Heart left ventricle (tissue), 16 donors: Measurements from ENCODE around the gene PFKFB4. TPM values are rescaled to one million over a fixed set of nuclear protein-coding genes. Genes with fewer than 3 reads are reported as not detected.

ENCODE experiments used
- ATAC-seq, 4 donors: fragments of 200-7000 bp; cut with Tn5 transposase; one replicate each; pipeline ENCODE4 v1.9.1; 2020 to 2022; ENCODE audit warnings: moderate library complexity in 4 of 4, mild to moderate bottlenecking in 3 of 4, moderate number of reproducible peaks in 1 of 4
- DNase-seq, 5 donors: peaks; one replicate each; pipeline ENCODE4 v3.0.0-alpha.2; 2020
- H3K27ac ChIP-seq, 12 donors: fragments of 200-600 bp; sonication (generic) in 4 of 12; one replicate each; pipeline versions ENCODE4 v1.5.0 to v1.8.0; 2016 to 2022; ENCODE audit warnings: mild to moderate bottlenecking in 2 of 12
- H3K27me3 ChIP-seq, 9 donors: fragments of 200-600 bp; sonication (generic) in 2 of 9; one replicate each; pipeline versions ENCODE4 v1.5.1 to v1.8.0; 2016 to 2022; ENCODE audit warnings: mild to moderate bottlenecking in 3 of 9
- H3K36me3 ChIP-seq, 9 donors: fragments of 200-600 bp; sonication (generic) in 2 of 9; one replicate each; pipeline versions ENCODE4 v1.5.0 to v1.8.0; 2018 to 2022; ENCODE audit warnings: mild to moderate bottlenecking in 2 of 9
- H3K4me1 ChIP-seq, 12 donors: fragments of 200-600 bp; sonication (generic) in 4 of 12; one replicate each; pipeline versions ENCODE4 v1.5.0 to v1.8.0; 2016 to 2022; ENCODE audit warnings: mild to moderate bottlenecking in 3 of 12
- H3K4me3 ChIP-seq, 12 donors: fragments of 200-600 bp; sonication (generic) in 4 of 12; one replicate each; pipeline versions ENCODE4 v1.5.0 to v1.8.0; 2017 to 2022; ENCODE audit warnings: mild to moderate bottlenecking in 9 of 12, moderate library complexity in 4 of 12
- H3K9me3 ChIP-seq, 12 donors: fragments of 200-600 bp; sonication (generic) in 4 of 12; one replicate each; pipeline versions ENCODE4 v1.5.0 to v1.8.0; 2016 to 2022; ENCODE audit warnings: mild to moderate bottlenecking in 1 of 12
- POLR2A ChIP-seq, 2 donors: fragments of 450-650 bp; IDR thresholded peaks; one replicate each; pipeline ENCODE4 v1.6.1; 2017; ENCODE audit warnings: antibody characterized with exemption in 2 of 2, mild to moderate bottlenecking in 2 of 2, moderate library complexity in 2 of 2
- WGBS, 4 donors: extraction: QIAGEN DNeasy Blood & Tissue Kit in 2 of 4; methylation state at CpG; one replicate each; pipeline versions ENCODE4 v1.1.5 to v1.1.7; 2013 to 2018; 5-methylcytosine and 5-hydroxymethylcytosine counted together
- intact Hi-C, 10 donors: fragments of 100-400 bp; cut with DNase I; formaldehyde crosslinking; loops; one replicate each; pipeline versions ENCODE4 v1.11.1 to v1.14.2; 2022
- microRNA counts, 2 donors: library from miRNA; unstranded; fragments of <30 nt; microRNA quantifications; one replicate each; lab custom pipeline; 2016
- microRNA-seq, 4 donors: library from miRNA; unstranded; fragments of <30 nt; microRNA quantifications; one replicate each; pipeline versions ENCODE4 to v1.2.0, GENCODE V29; 2017 to 2020
- polyA plus RNA-seq, 2 donors: library from polyadenylated mRNA; stranded (reverse); fragments of 200-250 nt; gene quantifications; one replicate each; pipeline ENCODE4 v1.2.3, GENCODE V29; 2013
- total RNA-seq, 9 donors: library from RNA; depleted of rRNA in 2 of 9; stranded (reverse); fragments of >200 nt in 2 of 9; fragmentation: NEBNext Ultra II Directional in 3 of 9; extraction: Animal tissue kit (Norgen Biotek cat#: 25700) in 3 of 9; gene quantifications; one replicate each; pipeline versions ENCODE4 v1.1.0 to v1.2.4, GENCODE V29; 2016 to 2023
- TF ChIP-seq, protein P1 (sequence below), 12 donors: fragments of 200-600 bp; sonication (generic) in 4 of 12; IDR thresholded peaks; one replicate each; pipeline versions ENCODE4 v1.5.0 to v1.8.0; 2018 to 2022; ENCODE audit warnings: antibody characterized with exemption in 12 of 12, mild to moderate bottlenecking in 5 of 12
- donor health status: ischemic (EF 13 %, LVEDD 7.1; RV severe dilation, severe dysfunction).
- donor health status: healthy with polysubstance abuse.
- donor health status: DM: no; HTN: yes; CAD: no.
- donor health status: DM: no; HTN: no; CAD: no.
- donor health status: ischemic (EF 25% LVEDD 6.9; RV normal size, moderate dysfunction).
- donor health status: ischemic (EF 25% LVEDD 5.7; RV mildly dilated, moderate dysfunction).
- donor health status: healthy.
- donor health status: DM: yes; HTN: yes; CAD: no.
- donor health status: ischemic (EF 35%, LVEDD 5.7; RV mildly dilated, moderate dysfunction).
- donor health status: nonischemic (EF 11% LVEDD 7.7; RV severe dilation, severe dysfunction).
- donor health status: DM: yes; HTN: yes; CAD: no.
- donor health status: PGD.
- donor health status: ischemic (EF 29% LVEDD 5.4; RV normal size, mild dysfunction).
- donor health status: nonischemic (EF 23%, LVEDD 6.1; RV moderate dilation, normal function).

PFKFB4 gene
- total and polyA plus RNA-seq, 11 donors, result 0.44 to 9.1 (median 1.2) TPM

DNA sequence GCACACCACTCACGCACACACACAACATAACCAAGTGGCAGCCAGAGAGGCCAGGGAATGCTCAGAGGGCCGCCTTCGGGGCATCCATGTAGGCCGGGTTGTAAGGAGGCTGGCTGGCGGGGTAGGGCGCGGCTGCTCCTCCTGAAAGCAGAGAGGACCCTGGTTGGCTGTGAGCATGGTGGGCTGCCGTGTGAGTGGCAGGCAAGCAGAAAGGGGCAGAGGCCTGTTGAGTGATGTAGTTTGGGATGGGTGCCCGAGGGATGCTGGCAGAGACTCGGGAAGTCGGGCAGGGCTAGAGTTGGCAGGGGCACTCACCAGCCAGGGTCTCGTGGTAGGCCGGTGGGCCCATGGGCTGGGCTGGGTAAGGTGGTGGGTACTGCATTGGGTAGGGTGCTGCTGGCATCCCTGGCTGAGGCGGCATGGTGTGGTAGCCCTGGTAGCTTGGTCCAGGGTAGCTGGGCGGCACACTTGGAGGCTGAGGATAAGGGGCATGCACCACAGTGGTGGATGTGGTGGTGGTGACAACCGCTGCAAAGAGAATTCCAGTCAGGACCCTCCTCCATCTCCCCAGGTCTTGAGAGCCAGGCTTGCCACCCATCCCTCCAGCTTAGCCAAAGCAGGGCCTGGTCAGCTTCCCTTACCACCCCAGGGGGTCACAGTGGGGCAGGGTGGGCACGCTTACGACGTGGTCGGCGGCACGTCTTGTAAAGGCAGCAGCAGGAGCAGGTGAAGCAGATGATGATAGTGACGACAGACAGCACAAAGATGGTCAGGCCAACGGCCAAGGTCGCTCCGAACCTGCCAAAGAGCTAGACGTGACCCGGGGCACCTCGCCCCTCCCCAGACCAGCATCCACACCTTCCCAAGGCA, 87.3 kb downstream of the PFKFB4 start:
- peaks cover 0 to 45% (median 19%) of the 10 kb centered on the region in 9 donors for H3K36me3 ChIP-seq
- peak overlapping the region in 1 of 12 donors; percentile 11 for H3K4me3 ChIP-seq
- DNase-seq (no peak), ATAC-seq (no peak)
- WGBS, 4 donors, result 78 to 85% (median 79%) methylated on average over 20 to 29 of the region's 29 CpGs
- intact Hi-C loops, result loop anchor here in 6 of 10 donors (5.0 to 10.0 kb wide), 3 partner anchors 33 to 166 kb away; partner anchors contain the start of genes SHISA5 (in 4 of the 6) and SLC26A6 (in 1 of the 6)
- peaks cover 17 to 90% (median 78%) of the 10 kb centered on the region in 12 donors for H3K4me1 ChIP-seq
- TF ChIP-seq POLR2A (IDR thresholded peaks at IDR 0.05), result no peak
- TF ChIP-seq, protein P1, sequence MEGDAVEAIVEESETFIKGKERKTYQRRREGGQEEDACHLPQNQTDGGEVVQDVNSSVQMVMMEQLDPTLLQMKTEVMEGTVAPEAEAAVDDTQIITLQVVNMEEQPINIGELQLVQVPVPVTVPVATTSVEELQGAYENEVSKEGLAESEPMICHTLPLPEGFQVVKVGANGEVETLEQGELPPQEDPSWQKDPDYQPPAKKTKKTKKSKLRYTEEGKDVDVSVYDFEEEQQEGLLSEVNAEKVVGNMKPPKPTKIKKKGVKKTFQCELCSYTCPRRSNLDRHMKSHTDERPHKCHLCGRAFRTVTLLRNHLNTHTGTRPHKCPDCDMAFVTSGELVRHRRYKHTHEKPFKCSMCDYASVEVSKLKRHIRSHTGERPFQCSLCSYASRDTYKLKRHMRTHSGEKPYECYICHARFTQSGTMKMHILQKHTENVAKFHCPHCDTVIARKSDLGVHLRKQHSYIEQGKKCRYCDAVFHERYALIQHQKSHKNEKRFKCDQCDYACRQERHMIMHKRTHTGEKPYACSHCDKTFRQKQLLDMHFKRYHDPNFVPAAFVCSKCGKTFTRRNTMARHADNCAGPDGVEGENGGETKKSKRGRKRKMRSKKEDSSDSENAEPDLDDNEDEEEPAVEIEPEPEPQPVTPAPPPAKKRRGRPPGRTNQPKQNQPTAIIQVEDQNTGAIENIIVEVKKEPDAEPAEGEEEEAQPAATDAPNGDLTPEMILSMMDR (IDR thresholded peaks at IDR 0.05), result no peak
- no peaks in the 10 kb centered on the region for H3K27me3 ChIP-seq
- H3K27ac ChIP-seq, result peak overlapping the region in 9 of 12 donors; percentile 9 to 100 (median 92)
- no peaks in the 10 kb centered on the region for H3K9me3 ChIP-seq

DNA sequence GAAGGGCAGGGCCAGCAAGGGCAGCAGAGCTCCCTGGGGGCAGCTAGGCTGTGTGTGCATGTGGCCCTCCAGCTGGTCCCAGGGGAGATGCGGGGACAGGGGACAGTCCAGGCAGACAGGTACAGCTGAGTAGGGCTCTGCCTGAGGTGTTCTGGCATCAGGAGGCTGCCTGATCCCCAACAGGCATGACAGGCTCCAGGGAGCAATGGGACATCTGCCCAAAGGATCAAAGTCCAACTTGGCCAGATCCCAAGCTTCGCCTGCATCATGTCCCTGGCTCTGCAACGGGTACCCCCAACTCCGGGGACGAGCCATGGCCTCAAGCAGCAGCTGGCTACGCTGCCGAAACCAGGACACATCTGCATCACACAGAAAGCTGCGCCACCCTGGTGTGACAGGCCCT, 88.3 kb downstream of the PFKFB4 start:
- intact Hi-C loops, result loop anchor here in 6 of 10 donors (5.0 to 10.0 kb wide), 3 partner anchors 34 to 166 kb away; partner anchors contain the start of genes SHISA5 (in 4 of the 6) and SLC26A6 (in 1 of the 6)
- peaks cover 0 to 45% (median 19%) of the 10 kb centered on the region in 9 donors for H3K36me3 ChIP-seq
- no peaks in the 10 kb centered on the region for H3K9me3 ChIP-seq
- WGBS, 4 donors, result 44 to 71% (median 61%) methylated on average over 3 to 8 of the region's 8 CpGs
- no peak for DNase-seq
- H3K27ac ChIP-seq, result peak overlapping the region in 11 of 12 donors; percentile 44 to 100 (median 99)
- peak overlapping the region in 3 of 12 donors; percentile 6 to 71 (median 64) for H3K4me3 ChIP-seq
- TF ChIP-seq, protein P1 (IDR thresholded peaks at IDR 0.05), result no peak
- TF ChIP-seq POLR2A (IDR thresholded peaks at IDR 0.05), result no peak
- no peak for ATAC-seq
- no peaks in the 10 kb centered on the region for H3K27me3 ChIP-seq
- H3K4me1 ChIP-seq, result peaks cover 17 to 82% (median 74%) of the 10 kb centered on the region in 12 donors

MicroRNAs encoded within 50 kb of the gene (microRNA counts, 767-probe panel; counts per million panel counts)
- microRNA hsa-miR-711 (lab: Ali Mortazavi, UCI), result 0 to 71.6 counts per million in 2 donors

Small RNAs within 50 kb of the gene (microRNA-seq; reads per million reads assigned to microRNA genes)
- 0 to 0.26 (median 0) reads per million in 4 donors for gene MIR6823
- gene MIR711, result 0 reads per million in 4 donors

Other genes starting within 250 kb of the PFKFB4 start
- not detected for gene SPINK8, start 223.1 kb downstream of the PFKFB4 start, total RNA-seq
- not detected for gene SPINK8, start 223.1 kb downstream of the PFKFB4 start, polyA plus RNA-seq
- not detected for gene FBXW12, start 184.6 kb downstream of the PFKFB4 start, total RNA-seq
- not detected for gene FBXW12, start 184.6 kb downstream of the PFKFB4 start, polyA plus RNA-seq
- 10 to 100 TPM; 28.0 to 71.8 (median 46.4) TPM for gene PLXNB1, start 126.7 kb downstream of the PFKFB4 start, total RNA-seq
- 10 to 100 TPM; 31.8 to 64.6 TPM for gene PLXNB1, start 126.7 kb downstream of the PFKFB4 start, polyA plus RNA-seq
- 10 to 100 TPM in 6 of 9 donors, 1 to 10 TPM in 3; 8.2 to 14.8 (median 11.6) TPM for gene CCDC51, start 116.7 kb downstream of the PFKFB4 start, total RNA-seq
- gene CCDC51, start 116.7 kb downstream of the PFKFB4 start, polyA plus RNA-seq, result 10 to 100 TPM in 1 of 2 donors, 1 to 10 TPM in 1; 9.3 to 13.5 TPM
- gene TMA7, start 116.5 kb downstream of the PFKFB4 start, total RNA-seq, result 100 to 1,000 TPM; 177 to 284 (median 198) TPM
- 100 to 1,000 TPM; 289 to 733 TPM for gene TMA7, start 116.5 kb downstream of the PFKFB4 start, polyA plus RNA-seq
- gene ATRIP, start 110.1 kb downstream of the PFKFB4 start, total RNA-seq, result 1 to 10 TPM; 2.1 to 5.0 (median 3.6) TPM
- 1 to 10 TPM; 2.6 to 5.1 TPM for gene ATRIP, start 110.1 kb downstream of the PFKFB4 start, polyA plus RNA-seq
- gene SHISA5, start 52.6 kb downstream of the PFKFB4 start, total RNA-seq, result 100 to 1,000 TPM in 2 of 9 donors, 10 to 100 TPM in 7; 38.6 to 124 (median 54.6) TPM
- 10 to 100 TPM; 25.8 to 68.5 TPM for gene SHISA5, start 52.6 kb downstream of the PFKFB4 start, polyA plus RNA-seq
- under 1 TPM in 5 of 9 donors, not detected in 4; 0.23 to 0.35 (median 0.25) TPM for gene UCN2, start 7.0 kb upstream of the PFKFB4 start, total RNA-seq
- under 1 TPM; 0.11 to 0.15 TPM for gene UCN2, start 7.0 kb upstream of the PFKFB4 start, polyA plus RNA-seq
- 10 to 100 TPM in 6 of 9 donors, 1 to 10 TPM in 3; 2.4 to 25.2 (median 11.5) TPM for gene COL7A1, start 38.5 kb upstream of the PFKFB4 start, total RNA-seq
- 10 to 100 TPM in 1 of 2 donors, 1 to 10 TPM in 1; 4.8 to 18.5 TPM for gene COL7A1, start 38.5 kb upstream of the PFKFB4 start, polyA plus RNA-seq
- 1,000 to 10,000 TPM in 5 of 9 donors, 100 to 1,000 TPM in 4; 580 to 2,191 (median 1,008) TPM for gene UQCRC1, start 52.8 kb upstream of the PFKFB4 start, total RNA-seq
- gene UQCRC1, start 52.8 kb upstream of the PFKFB4 start, polyA plus RNA-seq, result 1,000 to 10,000 TPM in 1 of 2 donors, 100 to 1,000 TPM in 1; 802 to 1,337 TPM
- gene TMEM89, start 65.0 kb upstream of the PFKFB4 start, total RNA-seq, result not detected
- gene TMEM89, start 65.0 kb upstream of the PFKFB4 start, polyA plus RNA-seq, result not detected
- 10 to 100 TPM in 3 of 9 donors, 1 to 10 TPM in 6; 6.7 to 14.6 (median 9.2) TPM for gene SLC26A6, start 78.7 kb upstream of the PFKFB4 start, total RNA-seq
- 10 to 100 TPM; 10.0 to 12.9 TPM for gene SLC26A6, start 78.7 kb upstream of the PFKFB4 start, polyA plus RNA-seq
- under 1 TPM; 0.10 to 0.36 (median 0.19) TPM for gene CELSR3, start 106.1 kb upstream of the PFKFB4 start, total RNA-seq
- under 1 TPM; 0.18 to 0.23 TPM for gene CELSR3, start 106.1 kb upstream of the PFKFB4 start, polyA plus RNA-seq
- 10 to 100 TPM in 7 of 9 donors, 1 to 10 TPM in 2; 9.8 to 47.6 (median 14.7) TPM for gene NCKIPSD, start 129.1 kb upstream of the PFKFB4 start, total RNA-seq
- 10 to 100 TPM; 11.5 to 16.9 TPM for gene NCKIPSD, start 129.1 kb upstream of the PFKFB4 start, polyA plus RNA-seq
- gene IP6K2, start 160.4 kb upstream of the PFKFB4 start, total RNA-seq, result 10 to 100 TPM; 14.1 to 35.5 (median 25.6) TPM
- gene IP6K2, start 160.4 kb upstream of the PFKFB4 start, polyA plus RNA-seq, result 10 to 100 TPM; 33.4 to 42.7 TPM